ENCODE results near the gene FIGLA. TPM values are rescaled to one million over a fixed set of nuclear protein-coding genes. Genes with fewer than 3 reads are reported as not detected.

FIGLA gene
- total RNA-seq, 1 experiment from 2014 or later, result not detected

DNA sequence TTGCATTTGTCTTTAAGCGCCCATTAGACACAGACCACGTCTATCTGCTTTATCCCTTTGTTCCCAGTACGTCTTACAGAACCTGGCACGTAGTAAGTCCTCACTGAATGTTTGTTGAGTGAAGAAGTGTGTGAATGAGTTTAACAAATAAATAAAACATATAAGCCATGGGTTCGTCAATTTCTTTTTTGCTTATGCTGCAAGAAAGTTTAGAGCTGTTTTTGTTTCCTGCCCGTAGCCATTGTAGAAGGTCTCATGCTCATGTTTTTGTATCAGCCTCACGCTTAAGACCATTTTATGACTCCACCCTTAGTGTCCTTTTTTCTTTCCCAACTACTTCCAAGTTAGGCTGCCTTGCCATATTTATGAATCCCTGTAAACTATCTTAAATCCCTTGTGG, 24.9 kb downstream of the FIGLA start:
- H3K27ac Mint-ChIP-seq, result peak overlapping the region in 1 of 3 experiments; percentile 41; a peak in 3 of 7 replicates
- H3K4me3 Mint-ChIP-seq, result peak overlapping the region; percentile 27 to 91; a peak in 4 of 5 replicates
- H3K79me1 ChIP-seq (ENCODE audit: insufficient read depth, low read depth, low read length, poor library complexity, severe bottlenecking), result no peaks in the 10 kb centered on the region
- no peak overlapping the region for H3K27ac ChIP-seq (ENCODE audit: insufficient read length, low read depth, low read length)
- H3K23me2 ChIP-seq (ENCODE audit: insufficient read length, low read depth, low read length, poor library complexity, severe bottlenecking), result peaks cover 5% of the 10 kb centered on the region
- no peak overlapping the region for H2BK20ac ChIP-seq (ENCODE audit: low read depth, low read length, poor library complexity, severe bottlenecking)
- H3K14ac ChIP-seq (ENCODE audit: insufficient read depth, low read length), result no peak overlapping the region
- peak overlapping the region; percentile 73 for H2AK5ac ChIP-seq (ENCODE audit: insufficient read length, low read length)
- H3K36me3 Mint-ChIP-seq (ENCODE audit: insufficient read depth in 1 of 3, low read depth in 3 of 3), result peaks cover 6 to 10% (median 7%) of the 10 kb centered on the region in 3 experiments; a peak in 6 of 7 replicates
- no peaks in the 10 kb centered on the region for H4K20me1 ChIP-seq (ENCODE audit: control insufficient read depth, insufficient read depth, insufficient read length)
- H2BK12ac ChIP-seq (ENCODE audit: insufficient read length, low read depth, low read length), result no peak overlapping the region
- H3K4me1 ChIP-seq (ENCODE audit: insufficient read depth, low read length), result peaks cover 10% of the 10 kb centered on the region; the same call in 1 of the 2 replicates
- no peak overlapping the region for H3K23ac ChIP-seq (ENCODE audit: insufficient read length, low read depth, low read length)
- no peak overlapping the region for H4K5ac ChIP-seq (ENCODE audit: insufficient read length, low read depth, low read length)
- H3K27me3 ChIP-seq (ENCODE audit: insufficient read depth, low read length), result no peaks in the 10 kb centered on the region
- H3K27me3 Mint-ChIP-seq (ENCODE audit: low read depth), result no peaks in the 10 kb centered on the region
- no peak overlapping the region for H3K4ac ChIP-seq (ENCODE audit: low read depth, low read length)
- no peaks in the 10 kb centered on the region; a peak in 1 of 5 replicates for H3K9me3 Mint-ChIP-seq
- H3K4me1 Mint-ChIP-seq, result peaks cover 37 to 45% of the 10 kb centered on the region in 2 experiments
- H4K91ac ChIP-seq (ENCODE audit: insufficient read length, low read depth, low read length), result no peak overlapping the region
- no peak overlapping the region for H3K18ac ChIP-seq (ENCODE audit: insufficient read length, low read depth, low read length)
- no peak overlapping the region for H2AFZ ChIP-seq (ENCODE audit: low read length)
- H3K79me2 ChIP-seq (ENCODE audit: insufficient read depth, low read length), result peaks cover 34% of the 10 kb centered on the region; the same call in 1 of the 2 replicates
- no peaks in the 10 kb centered on the region for H3K9me3 ChIP-seq (ENCODE audit: control insufficient read depth, low read depth, low read length)
- no peak overlapping the region for H2BK15ac ChIP-seq (ENCODE audit: low read depth, low read length)
- no peak overlapping the region for H3T11ph ChIP-seq (ENCODE audit: low read length)
- H2BK5ac ChIP-seq (ENCODE audit: insufficient read length, low read length), result no peak overlapping the region
- H3K56ac ChIP-seq (ENCODE audit: insufficient read length, low read depth, low read length), result no peak overlapping the region
- H4K8ac ChIP-seq (replicated peaks; ENCODE audit: insufficient read length, low read depth, low read length), result no peak overlapping the region
- H3K4me2 ChIP-seq (ENCODE audit: insufficient read depth, insufficient read length, low read length), result peak overlapping the region; percentile 95
- no peak for DNase-seq
- WGBS (ENCODE audit: extremely low coverage, insufficient read length, low lambda C conversion rate), result no CpG with 5 or more reads among the region's 7 CpGs
- TF ChIP-seq, protein P1, sequence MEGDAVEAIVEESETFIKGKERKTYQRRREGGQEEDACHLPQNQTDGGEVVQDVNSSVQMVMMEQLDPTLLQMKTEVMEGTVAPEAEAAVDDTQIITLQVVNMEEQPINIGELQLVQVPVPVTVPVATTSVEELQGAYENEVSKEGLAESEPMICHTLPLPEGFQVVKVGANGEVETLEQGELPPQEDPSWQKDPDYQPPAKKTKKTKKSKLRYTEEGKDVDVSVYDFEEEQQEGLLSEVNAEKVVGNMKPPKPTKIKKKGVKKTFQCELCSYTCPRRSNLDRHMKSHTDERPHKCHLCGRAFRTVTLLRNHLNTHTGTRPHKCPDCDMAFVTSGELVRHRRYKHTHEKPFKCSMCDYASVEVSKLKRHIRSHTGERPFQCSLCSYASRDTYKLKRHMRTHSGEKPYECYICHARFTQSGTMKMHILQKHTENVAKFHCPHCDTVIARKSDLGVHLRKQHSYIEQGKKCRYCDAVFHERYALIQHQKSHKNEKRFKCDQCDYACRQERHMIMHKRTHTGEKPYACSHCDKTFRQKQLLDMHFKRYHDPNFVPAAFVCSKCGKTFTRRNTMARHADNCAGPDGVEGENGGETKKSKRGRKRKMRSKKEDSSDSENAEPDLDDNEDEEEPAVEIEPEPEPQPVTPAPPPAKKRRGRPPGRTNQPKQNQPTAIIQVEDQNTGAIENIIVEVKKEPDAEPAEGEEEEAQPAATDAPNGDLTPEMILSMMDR (conservative IDR thresholded peaks at IDR 0.05), result no peak
- no peak overlapping the region for H2BK120ac ChIP-seq (ENCODE audit: low read depth, low read length, poor library complexity, severe bottlenecking)
- no peak overlapping the region for H3K9ac ChIP-seq (ENCODE audit: extremely low read depth, insufficient read length, low read length)

Measured in H9 (cell line).